Pancreas (tissue), 10 donors: ENCODE results near the gene SYNGAP1. TPM values are rescaled to one million over a fixed set of nuclear protein-coding genes. Genes with fewer than 3 reads are reported as not detected.
A peak's percentile ranks its signal among the peaks of the same experiment; 100 is the strongest.

ENCODE experiments used
- ATAC-seq, 4 donors: fragments of 200-7000 bp; cut with Tn5 transposase; one replicate each; pipeline versions ENCODE4 v1.8.0 to v1.9.1; 2020; ENCODE audit warnings: mild to moderate bottlenecking in 4 of 4, moderate library complexity in 4 of 4
- DNase-seq, 6 donors: peaks; one replicate each; pipeline ENCODE4 v3.0.0-alpha.2; 2020
- FAIRE-seq: peaks from 2 replicates; lab custom pipeline; 2012; peaks lifted over from hg19 to GRCh38; lab: Jason Lieb, UNC
- H3K27ac ChIP-seq, 4 donors: fragments of 200-600 bp; sonication (generic); 1 replicate in 3 of 4; 2 replicates in 1 of 4; pipeline versions ENCODE4 v1.5.0 to v1.8.0; 2020
- H3K27me3 ChIP-seq, 4 donors: fragments of 200-600 bp; one replicate each; pipeline ENCODE4 v1.8.0; 2021
- H3K36me3 ChIP-seq, 3 donors: fragments of 200-600 bp; sonication (generic) in 1 of 3; one replicate each; pipeline versions ENCODE4 v1.5.0 to v1.8.0; 2020 to 2021
- H3K4me1 ChIP-seq, 3 donors: fragments of 200-600 bp; one replicate each; pipeline ENCODE4 v1.8.0; 2021
- H3K4me3 ChIP-seq, 4 donors: fragments of 200-600 bp; sonication (generic) in 2 of 4; one replicate each; pipeline versions ENCODE4 v1.5.0 to v1.8.0; 2020 to 2021
- H3K9me3 ChIP-seq, 4 donors: fragments of 200-600 bp; one replicate each; pipeline ENCODE4 v1.8.0; 2021
- CTCF ChIP-seq, 4 donors: fragments of 200-600 bp; sonication (generic) in 3 of 4; IDR thresholded peaks; one replicate each; pipeline versions ENCODE4 v1.5.0 to v1.8.0; 2021; ENCODE audit warnings: antibody characterized with exemption in 4 of 4
- WGBS, 2 donors: extraction: QIAGEN DNeasy Blood & Tissue Kit; methylation state at CpG; one replicate each; pipeline ENCODE4 v1.1.7; 2013; 5-methylcytosine and 5-hydroxymethylcytosine counted together
- intact Hi-C, 3 donors: fragments of 100-400 bp; cut with DNase I; formaldehyde crosslinking; loops; one replicate each; pipeline versions ENCODE4 v1.11.1 to v1.14.2; 2022
- polyA plus RNA-seq, 2 donors: library from polyadenylated mRNA; stranded (reverse); fragments of 200-250 nt; gene quantifications; one replicate each; pipeline ENCODE4 v1.2.3, GENCODE V29; 2013
- total RNA-seq, 6 donors: library from RNA; stranded (reverse); fragmentation: NEBNext Ultra II Directional in 4 of 6; extraction: Animal tissue kit (Norgen Biotek cat#: 25700) in 4 of 6; gene quantifications; one replicate each; pipeline versions ENCODE4 v1.2.1 to v1.2.4, GENCODE V29; 2021 to 2023
- donor health status: healthy with polysubstance abuse.
- donor health status: DM: no; HTN: no; CAD: no; lungs with moderate emphysema.
- donor health status: DM: no; HTN: no; CAD: no.
- donor health status: control.
- donor health status: control.
- donor health status: Bipolar disorder and iron deficiency.
- donor health status: DM: yes; HTN: yes; CAD: no.
- donor health status: DM: no; HTN: no; CAD: no.
- donor health status: DM: no; HTN: no; CAD: no.
- donor health status: DM: yes; HTN: yes; CAD: no.

SYNGAP1 gene
- total and polyA plus RNA-seq, 8 donors = 4.6 to 16.4 (median 5.8) TPM

- no peak for TF ChIP-seq CTCF (IDR thresholded peaks at IDR 0.05)
- Histone ChIP-seq H3K9me3 (no peaks in the 10 kb centered on the region), H3K36me3 (peaks cover 0 to 13% (median 7%) of the 10 kb centered on the region in 3 donors), H3K27me3 (no peaks in the 10 kb centered on the region), H3K27ac (no peak overlapping the region), H3K4me3 (no peak overlapping the region), H3K4me1 (peaks cover 0 to 24% (median 4%) of the 10 kb centered on the region in 3 donors)
- intact Hi-C loops = no loop called here
- 77 to 79% methylated on average over 14 of the region's 14 CpGs for WGBS, 2 donors
- ATAC-seq (no peak), FAIRE-seq (no peak), DNase-seq (no peak)
Measured at GRCh38 chr6:33413241-33414120, 6.4 kb upstream of the SYNGAP1 start.

- 72 to 86% methylated on average over 11 to 12 of the region's 12 CpGs for WGBS, 2 donors
- FAIRE-seq = no peak
- no peak overlapping the region for H3K27ac ChIP-seq
- intact Hi-C loops = no loop called here
- no peaks in the 10 kb centered on the region for H3K27me3 ChIP-seq
- peaks cover 0 to 13% (median 7%) of the 10 kb centered on the region in 3 donors for H3K36me3 ChIP-seq
- peaks cover 0 to 28% (median 4%) of the 10 kb centered on the region in 3 donors for H3K4me1 ChIP-seq
- H3K4me3 ChIP-seq = no peak overlapping the region
- DNase-seq = no peak
- TF ChIP-seq CTCF (IDR thresholded peaks at IDR 0.05) = no peak
- no peaks in the 10 kb centered on the region for H3K9me3 ChIP-seq
- no peak for ATAC-seq
Measured at GRCh38 chr6:33414592-33415271, 5.1 kb upstream of the SYNGAP1 start.

GRCh38 chr6:33415831-33416230, 4.0 kb upstream of the SYNGAP1 start:
- no peak for TF ChIP-seq CTCF (IDR thresholded peaks at IDR 0.05)
- FAIRE-seq (no peak), DNase-seq (no peak), ATAC-seq (no peak)
- WGBS, 2 donors = 69 to 73% methylated on average over 9 of the region's 9 CpGs
- intact Hi-C loops = no loop called here
- H3K9me3 ChIP-seq = no peaks in the 10 kb centered on the region
- H3K27me3 ChIP-seq = no peaks in the 10 kb centered on the region
- peaks cover 0 to 13% (median 7%) of the 10 kb centered on the region in 3 donors for H3K36me3 ChIP-seq
- peaks cover 0 to 28% (median 4%) of the 10 kb centered on the region in 3 donors for H3K4me1 ChIP-seq
- no peak overlapping the region for H3K27ac ChIP-seq
- H3K4me3 ChIP-seq = no peak overlapping the region

GRCh38 chr6:33416386-33417127, 3.3 kb upstream of the SYNGAP1 start:
- H3K4me1 ChIP-seq = peaks cover 0 to 27% (median 4%) of the 10 kb centered on the region in 3 donors
- H3K27ac ChIP-seq = peak overlapping the region in 1 of 4 donors; percentile 95
- ATAC-seq (no peak), DNase-seq (no peak), FAIRE-seq (no peak)
- H3K27me3 ChIP-seq = no peaks in the 10 kb centered on the region
- peaks cover 0 to 13% (median 7%) of the 10 kb centered on the region in 3 donors for H3K36me3 ChIP-seq
- no peaks in the 10 kb centered on the region for H3K9me3 ChIP-seq
- intact Hi-C loops = no loop called here
- H3K4me3 ChIP-seq = peak overlapping the region; percentile 44 to 71 (median 54)
- TF ChIP-seq CTCF (IDR thresholded peaks at IDR 0.05) = no peak
- WGBS, 2 donors = 38 to 57% methylated on average over 12 of the region's 12 CpGs
